ENCODE results near the gene TMPRSS3.

Gene TMPRSS3

GRCh38 chr21:42391297-42391696, 4.6 kb downstream of the TMPRSS3 start:
- Histone ChIP-seq H4K8ac (ENCODE audit: low read length) (no peak overlapping the region), H4K91ac (ENCODE audit: low read length) (no peak overlapping the region), H3K9me3 (ENCODE audit: control insufficient read depth, low read length) (no peaks in the 10 kb centered on the region), H2BK15ac (ENCODE audit: low read depth, poor library complexity, severe bottlenecking) (no peak overlapping the region), H2BK120ac (ENCODE audit: low read depth, low read length) (no peak overlapping the region), H2AFZ (ENCODE audit: low read depth, low read length) (no peak overlapping the region), H3K9ac (ENCODE audit: low read length) (no peak overlapping the region), H3K4me3 (ENCODE audit: insufficient read depth in 1 of 2, low read depth in 1 of 2, low read length in 2 of 2) (no peak overlapping the region), H3K4me1 (ENCODE audit: control insufficient read depth, insufficient read depth, low read depth, low read length) (peaks cover 24% of the 10 kb centered on the region), H3K18ac (ENCODE audit: low read depth in 1 of 2, low read length in 2 of 2) (no peak overlapping the region), H3K4ac (ENCODE audit: low read depth in 1 of 2, low read length in 2 of 2) (no peak overlapping the region), H3K27me3 (ENCODE audit: control insufficient read depth in 1 of 2, insufficient read depth in 1 of 2, low read length in 2 of 2) (peaks cover 0 to 65% of the 10 kb centered on the region in 2 experiments), H3K27ac (ENCODE audit: low read length, poor library complexity, severe bottlenecking) (no peak overlapping the region), H3K79me1 (replicated peaks; ENCODE audit: low read length, poor library complexity, severe bottlenecking) (no peaks in the 10 kb centered on the region), H3K23ac (ENCODE audit: low read length in 2 of 2) (no peak overlapping the region), H2BK5ac (ENCODE audit: low read depth, low read length, poor library complexity, severe bottlenecking) (no peak overlapping the region), H2BK12ac (ENCODE audit: low read length in 2 of 2) (no peak overlapping the region), H3K14ac (ENCODE audit: low read length in 2 of 2) (no peak overlapping the region), H3K36me3 (ENCODE audit: control insufficient read depth in 1 of 2, insufficient read depth in 2 of 2, low read depth in 1 of 2, low read length in 2 of 2) (no peaks in the 10 kb centered on the region), H2AK5ac (ENCODE audit: low read length, severe bottlenecking) (peak overlapping the region; percentile 61), H3K4me2 (ENCODE audit: low read length, poor library complexity, severe bottlenecking) (no peak overlapping the region)
- no peak for DNase-seq
- 77% methylated on average over 5 of the region's 5 CpGs for WGBS

GRCh38 chr21:42390696-42391095, 5.2 kb downstream of the TMPRSS3 start:
- Histone ChIP-seq H3K18ac (ENCODE audit: low read depth in 1 of 2, low read length in 2 of 2) (no peak overlapping the region), H3K4me2 (ENCODE audit: low read length, poor library complexity, severe bottlenecking) (no peak overlapping the region), H3K14ac (ENCODE audit: low read length in 2 of 2) (no peak overlapping the region), H3K9ac (ENCODE audit: low read length) (no peak overlapping the region), H3K36me3 (ENCODE audit: control insufficient read depth in 1 of 2, insufficient read depth in 2 of 2, low read depth in 1 of 2, low read length in 2 of 2) (no peaks in the 10 kb centered on the region), H2AK5ac (ENCODE audit: low read length, severe bottlenecking) (no peak overlapping the region), H3K4me3 (ENCODE audit: insufficient read depth in 1 of 2, low read depth in 1 of 2, low read length in 2 of 2) (no peak overlapping the region), H3K27ac (ENCODE audit: low read length, poor library complexity, severe bottlenecking) (no peak overlapping the region), H3K23ac (ENCODE audit: low read length in 2 of 2) (no peak overlapping the region), H2BK12ac (ENCODE audit: low read length in 2 of 2) (no peak overlapping the region), H3K4ac (ENCODE audit: low read depth in 1 of 2, low read length in 2 of 2) (no peak overlapping the region), H2BK120ac (ENCODE audit: low read depth, low read length) (no peak overlapping the region), H3K9me3 (ENCODE audit: control insufficient read depth, low read length) (no peaks in the 10 kb centered on the region), H2AFZ (ENCODE audit: low read depth, low read length) (no peak overlapping the region), H3K4me1 (ENCODE audit: control insufficient read depth, insufficient read depth, low read depth, low read length) (peaks cover 25% of the 10 kb centered on the region), H2BK5ac (ENCODE audit: low read depth, low read length, poor library complexity, severe bottlenecking) (no peak overlapping the region), H2BK15ac (ENCODE audit: low read depth, poor library complexity, severe bottlenecking) (no peak overlapping the region), H3K79me1 (replicated peaks; ENCODE audit: low read length, poor library complexity, severe bottlenecking) (no peaks in the 10 kb centered on the region), H4K91ac (ENCODE audit: low read length) (no peak overlapping the region), H4K8ac (ENCODE audit: low read length) (no peak overlapping the region), H3K27me3 (ENCODE audit: control insufficient read depth in 1 of 2, insufficient read depth in 1 of 2, low read length in 2 of 2) (peaks cover 0 to 62% of the 10 kb centered on the region in 2 experiments)
- DNase-seq = no peak
- 67% methylated on average over 1 of the region's 2 CpGs for WGBS

GRCh38 chr21:42390193-42390592, 5.7 kb downstream of the TMPRSS3 start:
- no peak overlapping the region for H3K18ac ChIP-seq (ENCODE audit: low read depth in 1 of 2, low read length in 2 of 2)
- H3K4me2 ChIP-seq (ENCODE audit: low read length, poor library complexity, severe bottlenecking) = no peak overlapping the region
- no peak overlapping the region for H2BK5ac ChIP-seq (ENCODE audit: low read depth, low read length, poor library complexity, severe bottlenecking)
- H3K27ac ChIP-seq (ENCODE audit: low read length, poor library complexity, severe bottlenecking) = no peak overlapping the region
- no peak overlapping the region for H2BK12ac ChIP-seq (ENCODE audit: low read length in 2 of 2)
- no peaks in the 10 kb centered on the region for H3K9me3 ChIP-seq (ENCODE audit: control insufficient read depth, low read length)
- H3K27me3 ChIP-seq (ENCODE audit: control insufficient read depth in 1 of 2, insufficient read depth in 1 of 2, low read length in 2 of 2) = peaks cover 0 to 61% of the 10 kb centered on the region in 2 experiments
- H3K14ac ChIP-seq (ENCODE audit: low read length in 2 of 2) = no peak overlapping the region
- no peak overlapping the region for H2AFZ ChIP-seq (ENCODE audit: low read depth, low read length)
- no peaks in the 10 kb centered on the region for H3K36me3 ChIP-seq (ENCODE audit: control insufficient read depth in 1 of 2, insufficient read depth in 2 of 2, low read depth in 1 of 2, low read length in 2 of 2)
- no peak overlapping the region for H3K4ac ChIP-seq (ENCODE audit: low read depth in 1 of 2, low read length in 2 of 2)
- 65% methylated on average over 5 of the region's 5 CpGs for WGBS
- no peak overlapping the region for H4K91ac ChIP-seq (ENCODE audit: low read length)
- H3K79me1 ChIP-seq (replicated peaks; ENCODE audit: low read length, poor library complexity, severe bottlenecking) = no peaks in the 10 kb centered on the region
- no peak overlapping the region for H3K4me3 ChIP-seq (ENCODE audit: insufficient read depth in 1 of 2, low read depth in 1 of 2, low read length in 2 of 2)
- no peak overlapping the region for H3K9ac ChIP-seq (ENCODE audit: low read length)
- H4K8ac ChIP-seq (ENCODE audit: low read length) = no peak overlapping the region
- peaks cover 27% of the 10 kb centered on the region for H3K4me1 ChIP-seq (ENCODE audit: control insufficient read depth, insufficient read depth, low read depth, low read length)
- no peak for DNase-seq
- no peak overlapping the region for H2AK5ac ChIP-seq (ENCODE audit: low read length, severe bottlenecking)
- no peak overlapping the region for H3K23ac ChIP-seq (ENCODE audit: low read length in 2 of 2)
- H2BK120ac ChIP-seq (ENCODE audit: low read depth, low read length) = no peak overlapping the region
- H2BK15ac ChIP-seq (ENCODE audit: low read depth, poor library complexity, severe bottlenecking) = no peak overlapping the region

- no peak overlapping the region for H4K91ac ChIP-seq (ENCODE audit: low read length)
- no peak overlapping the region for H2BK120ac ChIP-seq (ENCODE audit: low read depth, low read length)
- no peak overlapping the region for H2BK15ac ChIP-seq (ENCODE audit: low read depth, poor library complexity, severe bottlenecking)
- H3K4ac ChIP-seq (ENCODE audit: low read depth in 1 of 2, low read length in 2 of 2) = no peak overlapping the region
- no peak overlapping the region for H2BK12ac ChIP-seq (ENCODE audit: low read length in 2 of 2)
- no peaks in the 10 kb centered on the region for H3K36me3 ChIP-seq (ENCODE audit: control insufficient read depth in 1 of 2, insufficient read depth in 2 of 2, low read depth in 1 of 2, low read length in 2 of 2)
- no peaks in the 10 kb centered on the region for H3K79me1 ChIP-seq (replicated peaks; ENCODE audit: low read length, poor library complexity, severe bottlenecking)
- no peak overlapping the region for H2AFZ ChIP-seq (ENCODE audit: low read depth, low read length)
- H4K8ac ChIP-seq (ENCODE audit: low read length) = no peak overlapping the region
- H3K4me3 ChIP-seq (ENCODE audit: insufficient read depth in 1 of 2, low read depth in 1 of 2, low read length in 2 of 2) = no peak overlapping the region
- no peak overlapping the region for H3K27ac ChIP-seq (ENCODE audit: low read length, poor library complexity, severe bottlenecking)
- no peak overlapping the region for H3K14ac ChIP-seq (ENCODE audit: low read length in 2 of 2)
- no peak overlapping the region for H3K23ac ChIP-seq (ENCODE audit: low read length in 2 of 2)
- H3K9me3 ChIP-seq (ENCODE audit: control insufficient read depth, low read length) = no peaks in the 10 kb centered on the region
- peaks cover 0 to 54% of the 10 kb centered on the region in 2 experiments for H3K27me3 ChIP-seq (ENCODE audit: control insufficient read depth in 1 of 2, insufficient read depth in 1 of 2, low read length in 2 of 2)
- no peak overlapping the region for H3K4me2 ChIP-seq (ENCODE audit: low read length, poor library complexity, severe bottlenecking)
- no peak for DNase-seq
- peaks cover 27% of the 10 kb centered on the region for H3K4me1 ChIP-seq (ENCODE audit: control insufficient read depth, insufficient read depth, low read depth, low read length)
- WGBS = 62% methylated on average over 6 of the region's 6 CpGs
- no peak overlapping the region for H2BK5ac ChIP-seq (ENCODE audit: low read depth, low read length, poor library complexity, severe bottlenecking)
- no peak overlapping the region for H3K18ac ChIP-seq (ENCODE audit: low read depth in 1 of 2, low read length in 2 of 2)
- no peak overlapping the region for H2AK5ac ChIP-seq (ENCODE audit: low read length, severe bottlenecking)
- no peak overlapping the region for H3K9ac ChIP-seq (ENCODE audit: low read length)
Observed at GRCh38 chr21:42389449-42389835, 6.4 kb downstream of the TMPRSS3 start.
